Embryonic facial prominence (tissue), 1 donor: Measurements from ENCODE around the gene NIPAL3.
"Not testable (repeated sequence)": the region's sequence is repeated elsewhere in the genome, so short reads cannot be mapped to it uniquely, and the experiment has no call there.

Experiments used
- DNase-seq: peaks from one replicate; pipeline ENCODE4 v3.0.0-alpha.2; 2016; ENCODE audit errors: extremely low spot score

The NIPAL3 gene

GRCh38 chr1:24455272-24455671, 39.7 kb downstream of the NIPAL3 start:
- DNase-seq, result no peak

GRCh38 chr1:24457866-24458265, 42.3 kb downstream of the NIPAL3 start:
- no peak for DNase-seq

GRCh38 chr1:24459551-24460266, 44.1 kb downstream of the NIPAL3 start:
- no peak for DNase-seq

- DNase-seq, result not testable (repeated sequence)
Measured at GRCh38 chr1:24462128-24462527, 46.5 kb downstream of the NIPAL3 start.

- no peak for DNase-seq
Measured at GRCh38 chr1:24463776-24464735, 48.5 kb downstream of the NIPAL3 start.

GRCh38 chr1:24465099-24465498, 49.5 kb downstream of the NIPAL3 start:
- DNase-seq, result no peak

- DNase-seq, result no peak
Measured at GRCh38 chr1:24465638-24466037, 50.0 kb downstream of the NIPAL3 start.

GRCh38 chr1:24468685-24469316, 53.2 kb downstream of the NIPAL3 start:
- no peak for DNase-seq

GRCh38 chr1:24470592-24470991, 55.0 kb downstream of the NIPAL3 start:
- DNase-seq, result no peak

- DNase-seq, result no peak
Measured at GRCh38 chr1:24472527-24473251, 57.1 kb downstream of the NIPAL3 start.

GRCh38 chr1:24474193-24474592, 58.6 kb downstream of the NIPAL3 start:
- no peak for DNase-seq

GRCh38 chr1:24475700-24476099, 60.1 kb downstream of the NIPAL3 start:
- DNase-seq, result no peak

GRCh38 chr1:24476571-24476970, 61.0 kb downstream of the NIPAL3 start:
- DNase-seq, result no peak

GRCh38 chr1:24477309-24477708, 61.7 kb downstream of the NIPAL3 start:
- no peak for DNase-seq

- no peak for DNase-seq
Measured at GRCh38 chr1:24481101-24481500, 65.5 kb downstream of the NIPAL3 start.

GRCh38 chr1:24481843-24482610, 66.4 kb downstream of the NIPAL3 start:
- no peak for DNase-seq

GRCh38 chr1:24483441-24483840, 67.8 kb downstream of the NIPAL3 start:
- no peak for DNase-seq

GRCh38 chr1:24484199-24484598, 68.6 kb downstream of the NIPAL3 start:
- DNase-seq, result no peak

GRCh38 chr1:24486331-24487065, 70.9 kb downstream of the NIPAL3 start:
- DNase-seq, result no peak

- DNase-seq, result no peak
Measured at GRCh38 chr1:24487455-24487854, 71.9 kb downstream of the NIPAL3 start.
